ENCODE results near the gene HSPA9. TPM values are rescaled to one million over a fixed set of nuclear protein-coding genes. Genes with fewer than 3 reads are reported as not detected.

HSPA9 gene
- total and polyA plus RNA-seq, 2 of the 13 experiments (the other 11 are each of a cell fraction or from before 2014, with no cell fraction given), result 165 to 478 TPM

- no peak for TF ChIP-seq MTF2 (CRISPR knock-in tag; IDR thresholded peaks at IDR 0.05; ENCODE audit: borderline replicate concordance)
- TF ChIP-seq PPARG (CRISPR knock-in tag; conservative IDR thresholded peaks at IDR 0.05), result no peak
- TF ChIP-seq ATF7-NPFF (CRISPR knock-in tag; IDR thresholded peaks at IDR 0.05; ENCODE audit: low read depth), result no peak
- TF ChIP-seq TAF1 (CRISPR knock-in tag; IDR thresholded peaks at IDR 0.05), result no peak
- no peak for TF ChIP-seq GATAD2A (CRISPR knock-in tag; IDR thresholded peaks at IDR 0.05)
Measured at GRCh38 chr5:138588013-138588788, 13.0 kb upstream of the HSPA9 start (continued).

GRCh38 chr5:138585157-138585556 lies 10.0 kb upstream of the HSPA9 start:
- no peak overlapping the region for H3K9ac ChIP-seq (ENCODE audit: insufficient read depth, low read depth, low read length)
- no peak overlapping the region for H3K27ac ChIP-seq (ENCODE audit: extremely low read length, insufficient read depth, low read length)
- no peaks in the 10 kb centered on the region for H3K9me3 ChIP-seq (ENCODE audit: low read length)
- ChIA-PET CTCF (ENCODE audit: low intra/inter-chr PET ratio, low total read pairs) (no interaction called here), POLR2A (interaction anchor here (0.6 to 1.5 kb wide), 2 partner anchors 9 to 263 kb away, joined by 3 to 8 read pairs; partner anchors contain the start of gene HSPA9)
- no peak for ATAC-seq
- H3K36me3 ChIP-seq (replicated peaks in 1 of 2; ENCODE audit: control insufficient read depth in 1 of 2, insufficient read depth in 2 of 2, low read length in 2 of 2), result no peaks in the 10 kb centered on the region
- no peaks in the 10 kb centered on the region for H3K79me2 ChIP-seq (ENCODE audit: insufficient read depth, low read length)
- no TSS peak for BruUV-seq (replicated peaks)
- H2AFZ ChIP-seq (ENCODE audit: low read length), result no peak overlapping the region
- in situ Hi-C loops (cut with HindIII; ENCODE audit: extremely low pct_ligation_motif_present, low pct_unique_long_range_greater_than_20kb), result no loop called here
- DNase-seq (ENCODE audit: low spot score), result no peak
- no peak overlapping the region for H3K4me2 ChIP-seq (ENCODE audit: low read depth, low read length)
- no peak for FAIRE-seq
- peaks cover 0 to 1% of the 10 kb centered on the region in 2 experiments; a peak in 1 of 5 replicates for H3K27me3 ChIP-seq (ENCODE audit: control insufficient read depth in 1 of 2, insufficient read depth in 2 of 2, low read length in 2 of 2)
- intact Hi-C loops (cut with micrococcal nuclease; ENCODE audit: unreplicated experiment), result no loop called here
- peaks cover 12% of the 10 kb centered on the region for H3K4me1 ChIP-seq (ENCODE audit: insufficient read depth, low read length)
- no peak overlapping the region for H3K4me3 ChIP-seq (replicated peaks in 1 of 3; ENCODE audit: insufficient read depth in 1 of 3, low read depth in 2 of 3, low read length in 3 of 3)
- no peaks in the 10 kb centered on the region for H4K20me1 ChIP-seq (ENCODE audit: insufficient read depth, low read length)
- TF ChIP-seq ZIK1 (CRISPR knock-in tag; IDR thresholded peaks at IDR 0.05; ENCODE audit: borderline replicate concordance, low read depth) (no peak), MXD4 (CRISPR knock-in tag; IDR thresholded peaks at IDR 0.05) (no peak), ZBTB20 (CRISPR knock-in tag; IDR thresholded peaks at IDR 0.05; ENCODE audit: borderline replicate concordance, low read depth) (no peak), FIP1L1 (IDR thresholded peaks at IDR 0.05; ENCODE audit: borderline replicate concordance, insufficient read depth, low read depth, low read length) (no peak), SP4 (CRISPR knock-in tag; IDR thresholded peaks at IDR 0.05) (no peak), ZNF205 (CRISPR knock-in tag; IDR thresholded peaks at IDR 0.05) (no peak), ZNF652 (CRISPR knock-in tag; IDR thresholded peaks at IDR 0.05; ENCODE audit: borderline replicate concordance, low read depth) (no peak), SIN3A (IDR thresholded peaks at IDR 0.05; ENCODE audit: borderline replicate concordance, low read depth, low read length) (no peak), NKX3-1 (CRISPR knock-in tag; IDR thresholded peaks at IDR 0.05) (no peak), ZNF280D (CRISPR knock-in tag; IDR thresholded peaks at IDR 0.05) (no peak), ARHGAP35 (CRISPR knock-in tag; IDR thresholded peaks at IDR 0.05; ENCODE audit: borderline replicate concordance) (no peak), ZFP91 (CRISPR knock-in tag; IDR thresholded peaks at IDR 0.05; ENCODE audit: borderline replicate concordance) (no peak), ZNF317 (CRISPR knock-in tag; IDR thresholded peaks at IDR 0.05) (no peak), KDM5A (IDR thresholded peaks at IDR 0.05; ENCODE audit: borderline replicate concordance, low read length) (no peak), SYNCRIP (IDR thresholded peaks at IDR 0.05; ENCODE audit: insufficient read depth, low read depth, low read length) (no peak)
